Measurements from ENCODE around the gene CBX2.

The CBX2 gene

GRCh38 chr17:79812353-79813258 lies 34.7 kb downstream of the CBX2 start:
- peaks cover 78% of the 10 kb centered on the region for H3K27me3 ChIP-seq (ENCODE audit: insufficient read depth, poor library complexity, severe bottlenecking)
- H3K4me3 ChIP-seq (replicated peaks; ENCODE audit: insufficient read depth, low read length) = peak overlapping the region; percentile 23
- H3K27ac ChIP-seq (replicated peaks) = no peak overlapping the region
- TF ChIP-seq REST (IDR thresholded peaks at IDR 0.05; ENCODE audit: insufficient replicate concordance, low read depth) (no peak), SPI1 (IDR thresholded peaks at IDR 0.05; ENCODE audit: borderline replicate concordance, low read depth) (no peak), CTCF (IDR thresholded peaks at IDR 0.05; ENCODE audit: insufficient read depth, low read length) (no peak), POLR2AphosphoS5 (IDR thresholded peaks at IDR 0.05; ENCODE audit: low read depth) (no peak), GABPA (IDR thresholded peaks at IDR 0.05; ENCODE audit: low read depth) (no peak)
- DNase-seq (ENCODE audit: low read depth in 1 of 2, low spot score in 1 of 2) = no peak

DNA sequence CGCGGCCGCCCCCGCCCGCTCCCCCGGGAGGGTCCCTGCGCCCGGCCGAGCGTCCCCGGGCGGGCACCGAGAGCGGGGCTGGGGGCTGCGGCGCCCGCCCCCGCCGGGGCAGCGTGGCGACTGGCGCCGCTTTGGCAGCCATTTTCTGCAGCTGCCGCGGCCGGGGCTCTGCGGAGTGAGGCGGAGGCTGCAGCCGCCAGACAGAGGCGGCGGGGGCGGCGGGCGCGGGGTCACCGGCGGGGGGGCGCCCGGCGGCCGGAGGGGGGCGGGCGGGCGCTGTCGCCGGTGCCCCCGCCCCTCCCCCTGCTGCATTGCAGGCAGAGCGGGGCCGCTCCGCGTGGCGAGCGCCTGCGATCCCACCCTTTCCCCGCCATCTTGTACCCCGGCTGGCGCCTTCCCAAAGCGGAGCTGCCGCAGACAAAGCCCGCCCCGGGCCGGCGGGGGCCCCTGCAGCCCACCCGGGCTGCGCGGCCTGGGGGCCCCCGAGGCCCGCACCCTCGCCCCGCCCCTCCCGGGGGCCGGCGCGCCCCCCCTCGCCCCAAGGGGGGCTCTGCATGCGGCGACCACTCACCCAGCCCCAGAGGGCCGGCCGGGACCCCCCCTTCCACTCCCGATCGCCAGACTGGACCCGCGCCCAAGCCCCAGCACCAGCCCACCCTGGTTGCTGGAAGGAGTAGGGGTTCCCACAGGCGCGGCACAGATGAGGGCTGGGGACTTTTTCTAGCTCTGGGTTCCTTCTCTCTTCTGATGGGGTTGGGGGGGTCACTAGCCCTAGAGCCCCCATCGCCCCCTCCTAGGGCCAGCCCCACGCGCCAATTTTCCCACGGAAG lies 35.6 kb downstream of the CBX2 start:
- no peak for DNase-seq (ENCODE audit: low read depth in 1 of 2, low spot score in 1 of 2)
- peaks cover 71% of the 10 kb centered on the region for H3K27me3 ChIP-seq (ENCODE audit: insufficient read depth, poor library complexity, severe bottlenecking)
- no peak overlapping the region for H3K27ac ChIP-seq (replicated peaks)
- TF ChIP-seq CTCF (IDR thresholded peaks at IDR 0.05; ENCODE audit: insufficient read depth, low read length) (no peak), POLR2AphosphoS5 (IDR thresholded peaks at IDR 0.05; ENCODE audit: low read depth) (no peak), SPI1 (IDR thresholded peaks at IDR 0.05; ENCODE audit: borderline replicate concordance, low read depth) (no peak), REST (IDR thresholded peaks at IDR 0.05; ENCODE audit: insufficient replicate concordance, low read depth) (no peak), GABPA (IDR thresholded peaks at IDR 0.05; ENCODE audit: low read depth) (no peak)
- H3K4me3 ChIP-seq (replicated peaks; ENCODE audit: insufficient read depth, low read length) = peak overlapping the region; percentile 14; the same call in 1 of the 2 replicates

DNA sequence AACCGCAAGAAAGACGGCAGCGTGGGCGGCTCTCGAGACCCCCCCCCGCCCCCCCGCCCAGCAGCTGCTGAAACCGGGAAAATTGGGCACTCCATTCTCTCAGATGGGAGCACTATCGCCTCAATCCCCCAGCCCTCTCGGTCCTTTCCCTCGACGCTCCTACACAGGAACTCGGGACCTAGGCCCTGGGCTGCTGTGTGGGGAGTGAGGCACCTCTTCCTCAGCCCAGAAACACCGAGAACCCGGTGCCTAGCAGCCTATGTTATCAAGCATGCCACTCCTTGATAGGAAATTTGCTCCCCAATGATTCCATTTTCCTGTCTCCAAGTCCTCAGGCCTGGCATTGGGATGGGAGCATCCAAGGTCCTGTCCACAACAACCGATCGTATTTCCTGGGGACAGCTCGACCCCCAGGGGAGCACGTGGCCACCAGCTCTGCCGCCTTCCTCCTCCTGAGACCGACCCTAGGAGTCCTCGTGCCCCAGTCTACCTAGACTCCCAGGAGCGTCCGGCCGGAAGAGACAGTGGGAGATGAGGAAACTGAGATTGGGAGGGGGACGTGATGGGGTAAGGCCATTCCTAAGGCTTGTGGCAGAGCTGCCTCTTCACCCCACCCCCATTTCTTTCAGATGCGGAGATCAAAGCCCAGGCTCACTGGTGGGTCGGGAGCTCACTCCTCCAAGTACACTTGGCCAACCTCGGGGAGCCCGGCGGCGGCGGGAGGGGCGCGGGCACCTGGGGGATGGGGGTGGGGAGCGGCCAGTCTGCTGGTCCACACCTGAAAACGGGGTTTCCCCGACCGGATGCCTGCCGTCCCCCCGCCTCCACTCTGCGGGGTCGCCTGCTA lies 36.4 kb downstream of the CBX2 start:
- Histone ChIP-seq H3K4me3 (replicated peaks; ENCODE audit: insufficient read depth, low read length) (no peak overlapping the region), H3K27me3 (ENCODE audit: insufficient read depth, poor library complexity, severe bottlenecking) (peaks cover 62% of the 10 kb centered on the region), H3K27ac (replicated peaks) (no peak overlapping the region)
- TF ChIP-seq POLR2AphosphoS5 (IDR thresholded peaks at IDR 0.05; ENCODE audit: low read depth) (no peak), CTCF (IDR thresholded peaks at IDR 0.05; ENCODE audit: insufficient read depth, low read length) (no peak), REST (IDR thresholded peaks at IDR 0.05; ENCODE audit: insufficient replicate concordance, low read depth) (no peak), GABPA (IDR thresholded peaks at IDR 0.05; ENCODE audit: low read depth) (no peak), SPI1 (IDR thresholded peaks at IDR 0.05; ENCODE audit: borderline replicate concordance, low read depth) (no peak)
- DNase-seq (ENCODE audit: low read depth in 1 of 2, low spot score in 1 of 2) = no peak

All from HL-60 (cell line).